HL-60 (cell line): Measurements from ENCODE around the gene CLTA.

ENCODE experiments used
- DNase-seq, 2 experiments: peaks; one replicate each; pipeline ENCODE4 v3.0.0-alpha.2; 2010 to 2020; ENCODE audit warnings: low read depth in 1 of 2, low spot score in 1 of 2
- H3K27ac ChIP-seq: fragments of 250-450 bp; sonication (Bioruptor Pico); replicated peaks from 2 replicates; pipeline ENCODE4 v1.5.1; 2020; ENCODE audit warnings: mild to moderate bottlenecking, moderate library complexity
- H3K27me3 ChIP-seq: fragments of 250-450 bp; sonication (Bioruptor Pico); 2 replicates; pipeline ENCODE4 v1.5.1; 2021; ENCODE audit warnings: mild to moderate bottlenecking, moderate library complexity; ENCODE audit not compliant: insufficient read depth, poor library complexity, severe bottlenecking
- H3K4me3 ChIP-seq: replicated peaks from 2 replicates; pipeline ENCODE4 v1.5.1; 2011; ENCODE audit warnings: mild to moderate bottlenecking, control low read depth, low read length; ENCODE audit not compliant: insufficient read depth
- GABPA ChIP-seq: IDR thresholded peaks from 2 replicates; pipeline ENCODE4 v1.6.1; 2012; ENCODE audit warnings: low read depth
- POLR2AphosphoS5 ChIP-seq: IDR thresholded peaks from 2 replicates; pipeline ENCODE4 v1.6.1; 2012; ENCODE audit warnings: low read depth
- SPI1 ChIP-seq: IDR thresholded peaks from 2 replicates; pipeline ENCODE4 v1.6.1; 2012; ENCODE audit warnings: low read depth, mild to moderate bottlenecking, borderline replicate concordance
- TF ChIP-seq, protein P1 (sequence below): IDR thresholded peaks from 2 replicates; pipeline ENCODE4 v1.6.1; 2012; ENCODE audit warnings: low read depth; ENCODE audit not compliant: insufficient replicate concordance
- TF ChIP-seq, protein P2 (sequence below): IDR thresholded peaks from one replicate; pipeline ENCODE4 v1.5.1; 2011; ENCODE audit warnings: low read length, control low read depth, inconsistent platforms; ENCODE audit not compliant: insufficient read depth

The CLTA gene

DNA sequence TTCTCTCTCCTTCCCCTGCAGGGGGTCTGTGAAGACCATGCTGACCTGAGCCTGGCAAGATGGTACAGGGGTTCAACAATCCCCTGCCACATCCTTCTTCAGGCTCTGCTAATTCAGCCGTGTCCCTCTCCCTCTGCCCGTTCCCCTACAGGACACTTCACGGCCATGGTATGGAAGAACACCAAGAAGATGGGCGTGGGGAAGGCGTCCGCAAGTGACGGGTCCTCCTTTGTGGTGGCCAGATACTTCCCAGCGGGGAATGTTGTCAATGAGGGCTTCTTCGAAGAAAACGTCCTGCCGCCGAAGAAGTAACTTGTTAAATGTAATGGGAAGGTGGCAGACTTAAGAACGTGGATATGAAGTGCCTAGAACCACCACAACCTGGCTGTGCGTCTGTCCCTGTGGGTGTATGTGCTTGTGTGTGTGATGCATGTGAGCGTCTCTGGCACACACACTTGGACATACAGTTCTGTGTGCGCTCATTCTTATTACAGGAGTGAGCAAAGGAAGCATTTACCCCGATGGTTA, 28.4 kb upstream of the CLTA start:
- DNase-seq, result no peak
- no peak overlapping the region for H3K4me3 ChIP-seq
- H3K27me3 ChIP-seq, result no peaks in the 10 kb centered on the region
- H3K27ac ChIP-seq, result no peak overlapping the region
- TF ChIP-seq GABPA, result no peak

DNA sequence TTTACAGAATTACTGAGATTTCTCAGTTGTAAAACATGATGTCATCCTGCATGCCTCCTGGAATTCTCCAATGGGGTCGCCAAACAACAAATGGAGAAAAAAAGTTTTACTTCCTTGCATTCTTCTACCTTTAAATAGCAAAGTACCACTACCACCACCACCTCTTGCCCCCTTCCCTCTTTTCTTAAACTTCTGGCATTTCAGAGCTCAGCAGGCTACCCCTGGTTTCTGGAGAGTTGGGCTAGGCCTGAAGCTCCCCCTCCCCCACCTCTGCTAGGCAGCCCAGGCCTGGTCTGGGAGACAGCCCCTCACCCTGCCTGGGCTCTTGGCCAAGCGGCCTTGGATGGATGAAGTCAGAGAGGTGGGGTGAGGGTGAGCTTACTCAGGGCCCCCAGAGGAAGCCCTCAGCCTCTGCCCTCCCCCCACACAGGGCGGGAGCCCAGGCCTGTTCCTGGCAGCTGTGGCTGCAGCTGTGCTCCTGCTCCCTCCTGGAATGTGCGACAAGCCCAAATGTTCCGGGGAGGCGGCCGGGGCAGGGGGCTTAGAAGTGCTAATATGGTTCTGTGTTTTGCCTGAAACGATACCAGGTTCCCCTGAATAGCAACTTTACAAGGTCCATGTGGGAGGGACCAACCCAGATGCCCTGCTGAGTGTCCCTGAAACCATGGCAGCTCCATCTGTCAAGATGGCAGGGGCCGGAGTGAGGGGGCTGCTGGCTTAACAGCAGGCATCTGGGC, 27.5 kb upstream of the CLTA start:
- H3K4me3 ChIP-seq, result no peak overlapping the region
- no peak for TF ChIP-seq SPI1
- DNase-seq, result no peak
- H3K27me3 ChIP-seq, result no peaks in the 10 kb centered on the region
- H3K27ac ChIP-seq, result no peak overlapping the region

DNA sequence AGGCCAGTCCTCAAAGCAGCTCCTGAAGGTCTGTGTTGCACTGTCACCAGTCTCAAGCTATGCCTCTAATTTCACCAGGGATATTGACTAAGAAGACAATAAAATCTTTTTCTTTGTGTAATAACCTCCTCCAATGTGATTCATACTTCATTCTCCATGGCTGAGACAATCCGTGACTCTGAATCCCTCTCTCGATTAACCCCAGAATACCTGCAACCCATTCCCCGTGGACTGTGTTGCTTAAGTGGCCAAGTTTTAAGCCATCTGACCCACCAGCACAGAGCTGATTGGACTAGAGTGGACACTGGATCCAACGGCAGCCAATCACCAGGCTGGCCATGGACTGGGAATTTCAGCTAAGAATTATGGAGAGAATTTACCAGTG, 26.9 kb upstream of the CLTA start:
- TF ChIP-seq GABPA, result no peak
- no peak for TF ChIP-seq POLR2AphosphoS5
- TF ChIP-seq, protein P1, sequence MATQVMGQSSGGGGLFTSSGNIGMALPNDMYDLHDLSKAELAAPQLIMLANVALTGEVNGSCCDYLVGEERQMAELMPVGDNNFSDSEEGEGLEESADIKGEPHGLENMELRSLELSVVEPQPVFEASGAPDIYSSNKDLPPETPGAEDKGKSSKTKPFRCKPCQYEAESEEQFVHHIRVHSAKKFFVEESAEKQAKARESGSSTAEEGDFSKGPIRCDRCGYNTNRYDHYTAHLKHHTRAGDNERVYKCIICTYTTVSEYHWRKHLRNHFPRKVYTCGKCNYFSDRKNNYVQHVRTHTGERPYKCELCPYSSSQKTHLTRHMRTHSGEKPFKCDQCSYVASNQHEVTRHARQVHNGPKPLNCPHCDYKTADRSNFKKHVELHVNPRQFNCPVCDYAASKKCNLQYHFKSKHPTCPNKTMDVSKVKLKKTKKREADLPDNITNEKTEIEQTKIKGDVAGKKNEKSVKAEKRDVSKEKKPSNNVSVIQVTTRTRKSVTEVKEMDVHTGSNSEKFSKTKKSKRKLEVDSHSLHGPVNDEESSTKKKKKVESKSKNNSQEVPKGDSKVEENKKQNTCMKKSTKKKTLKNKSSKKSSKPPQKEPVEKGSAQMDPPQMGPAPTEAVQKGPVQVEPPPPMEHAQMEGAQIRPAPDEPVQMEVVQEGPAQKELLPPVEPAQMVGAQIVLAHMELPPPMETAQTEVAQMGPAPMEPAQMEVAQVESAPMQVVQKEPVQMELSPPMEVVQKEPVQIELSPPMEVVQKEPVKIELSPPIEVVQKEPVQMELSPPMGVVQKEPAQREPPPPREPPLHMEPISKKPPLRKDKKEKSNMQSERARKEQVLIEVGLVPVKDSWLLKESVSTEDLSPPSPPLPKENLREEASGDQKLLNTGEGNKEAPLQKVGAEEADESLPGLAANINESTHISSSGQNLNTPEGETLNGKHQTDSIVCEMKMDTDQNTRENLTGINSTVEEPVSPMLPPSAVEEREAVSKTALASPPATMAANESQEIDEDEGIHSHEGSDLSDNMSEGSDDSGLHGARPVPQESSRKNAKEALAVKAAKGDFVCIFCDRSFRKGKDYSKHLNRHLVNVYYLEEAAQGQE, result no peak
- TF ChIP-seq, protein P2, sequence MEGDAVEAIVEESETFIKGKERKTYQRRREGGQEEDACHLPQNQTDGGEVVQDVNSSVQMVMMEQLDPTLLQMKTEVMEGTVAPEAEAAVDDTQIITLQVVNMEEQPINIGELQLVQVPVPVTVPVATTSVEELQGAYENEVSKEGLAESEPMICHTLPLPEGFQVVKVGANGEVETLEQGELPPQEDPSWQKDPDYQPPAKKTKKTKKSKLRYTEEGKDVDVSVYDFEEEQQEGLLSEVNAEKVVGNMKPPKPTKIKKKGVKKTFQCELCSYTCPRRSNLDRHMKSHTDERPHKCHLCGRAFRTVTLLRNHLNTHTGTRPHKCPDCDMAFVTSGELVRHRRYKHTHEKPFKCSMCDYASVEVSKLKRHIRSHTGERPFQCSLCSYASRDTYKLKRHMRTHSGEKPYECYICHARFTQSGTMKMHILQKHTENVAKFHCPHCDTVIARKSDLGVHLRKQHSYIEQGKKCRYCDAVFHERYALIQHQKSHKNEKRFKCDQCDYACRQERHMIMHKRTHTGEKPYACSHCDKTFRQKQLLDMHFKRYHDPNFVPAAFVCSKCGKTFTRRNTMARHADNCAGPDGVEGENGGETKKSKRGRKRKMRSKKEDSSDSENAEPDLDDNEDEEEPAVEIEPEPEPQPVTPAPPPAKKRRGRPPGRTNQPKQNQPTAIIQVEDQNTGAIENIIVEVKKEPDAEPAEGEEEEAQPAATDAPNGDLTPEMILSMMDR, result no peak
- no peak for TF ChIP-seq SPI1
- H3K27ac ChIP-seq, result no peak overlapping the region
- H3K4me3 ChIP-seq, result no peak overlapping the region
- no peaks in the 10 kb centered on the region for H3K27me3 ChIP-seq
- no peak for DNase-seq

DNA sequence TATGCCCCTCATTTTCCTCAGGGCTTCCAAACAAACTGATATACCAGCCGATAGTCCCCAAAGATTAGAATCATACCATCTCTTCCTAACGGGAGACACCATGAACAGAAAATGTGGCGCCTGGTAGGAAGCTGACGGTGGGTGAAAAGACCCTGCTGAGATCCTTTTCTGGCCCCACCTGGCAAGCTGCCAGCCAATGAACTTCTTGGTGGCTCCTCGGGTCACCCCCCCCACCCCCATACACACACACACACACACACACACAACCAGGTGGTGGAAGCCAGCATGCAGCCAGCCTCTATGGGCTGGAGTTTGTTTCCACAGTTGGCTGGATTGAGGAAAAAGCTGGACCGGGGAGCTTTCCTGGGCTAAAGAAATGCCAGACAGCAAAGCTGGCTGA, 26.3 kb upstream of the CLTA start:
- Histone ChIP-seq H3K27ac (no peak overlapping the region), H3K27me3 (no peaks in the 10 kb centered on the region), H3K4me3 (no peak overlapping the region)
- TF ChIP-seq, protein P2, result no peak
- no peak for TF ChIP-seq GABPA
- no peak for TF ChIP-seq POLR2AphosphoS5
- TF ChIP-seq, protein P1, result no peak
- no peak for TF ChIP-seq SPI1
- no peak for DNase-seq

DNA sequence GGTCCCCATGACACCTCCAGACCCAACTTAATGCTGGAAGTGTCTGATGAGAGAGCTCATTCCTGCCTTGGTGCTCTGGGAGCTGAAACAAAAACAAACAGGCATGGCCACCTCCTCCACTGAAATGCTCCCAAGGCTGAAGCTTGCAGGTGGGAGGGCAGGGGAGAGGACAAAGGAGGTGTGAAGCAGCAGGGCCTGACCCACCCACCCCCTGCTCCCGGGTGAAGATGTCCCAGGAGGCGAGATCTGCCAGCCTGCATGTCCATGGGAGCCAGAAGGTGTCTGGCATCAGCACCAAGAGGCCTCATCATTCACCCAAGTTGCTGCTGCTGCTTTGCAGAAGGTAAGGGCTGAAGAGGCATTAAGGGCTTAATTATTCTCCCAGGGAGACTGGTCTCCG, 25.7 kb upstream of the CLTA start:
- Histone ChIP-seq H3K27ac (no peak overlapping the region), H3K4me3 (no peak overlapping the region), H3K27me3 (no peaks in the 10 kb centered on the region)
- TF ChIP-seq GABPA (no peak), SPI1 (no peak), POLR2AphosphoS5 (no peak)
- TF ChIP-seq, protein P2, result no peak
- TF ChIP-seq, protein P1, result no peak
- DNase-seq, result no peak
